Spinal cord (tissue), 10 donors: ENCODE measurements around the gene USP47. TPM values are rescaled to one million over a fixed set of nuclear protein-coding genes. Genes with fewer than 3 reads are reported as not detected.

Experiments used
- DNase-seq, 6 donors: peaks; one replicate each; pipeline versions ENCODE4 v3.0.0 to v3.0.0-alpha.2; 2013 to 2015; ENCODE audit warnings: low spot score in 6 of 6, low read depth in 4 of 6
- H3K27ac ChIP-seq: one replicate; pipeline ENCODE4 v1.5.1; 2013; ENCODE audit warnings: low read depth, low read length, control low read depth
- H3K27me3 ChIP-seq: one replicate; pipeline ENCODE4 v1.6.1; 2013; ENCODE audit warnings: low read length; ENCODE audit not compliant: control insufficient read depth, insufficient read depth
- H3K36me3 ChIP-seq: one replicate; pipeline ENCODE4 v1.6.1; 2013; ENCODE audit warnings: low read length; ENCODE audit not compliant: control insufficient read depth, insufficient read depth
- H3K4me1 ChIP-seq: one replicate; pipeline ENCODE4 v1.6.1; 2013; ENCODE audit warnings: low read length; ENCODE audit not compliant: control insufficient read depth, insufficient read depth
- H3K4me3 ChIP-seq: one replicate; pipeline ENCODE4 v1.5.1; 2013; ENCODE audit warnings: low read depth, low read length, control low read depth
- H3K9me3 ChIP-seq: one replicate; pipeline ENCODE4 v1.6.1; 2013; ENCODE audit warnings: low read length; ENCODE audit not compliant: control insufficient read depth, insufficient read depth
- WGBS: methylation state at CpG from one replicate; pipeline ENCODE4 v1.1.5; 2013; ENCODE audit warnings: missing lambda C conversion rate; ENCODE audit not compliant: insufficient coverage; 5-methylcytosine and 5-hydroxymethylcytosine counted together
- polyA plus RNA-seq, 2 donors: library from polyadenylated mRNA; unstranded; fragments of 120-200 nt; gene quantifications; one replicate each; pipeline ENCODE4 v1.2.1, GENCODE V29; 2013; ENCODE audit not compliant: insufficient read length in 2 of 2
- total RNA-seq, 2 donors: library from RNA; depleted of rRNA in 1 of 2; stranded (reverse); fragments of 120-200 nt in 1 of 2; fragments of >200 nt in 1 of 2; gene quantifications; one replicate each; pipeline versions ENCODE4 v1.2.3 to v1.2.4, GENCODE V29; 2013 to 2014
- donor health status: healthy.

Gene USP47
- total and polyA plus RNA-seq, 4 donors: 74.2 to 119 (median 90.2) TPM

- Histone ChIP-seq H3K27me3 (no peaks in the 10 kb centered on the region), H3K36me3 (peaks cover 39% of the 10 kb centered on the region), H3K9me3 (no peaks in the 10 kb centered on the region), H3K27ac (no peak overlapping the region), H3K4me3 (no peak overlapping the region), H3K4me1 (peaks cover 67% of the 10 kb centered on the region)
- WGBS: 67% methylated on average over 1 of the region's 3 CpGs
- DNase-seq: no peak
Observed at GRCh38 chr11:11980841-11981308, 139.1 kb downstream of the USP47 start.

GRCh38 chr11:11981364-11981763, 139.6 kb downstream of the USP47 start:
- no peaks in the 10 kb centered on the region for H3K9me3 ChIP-seq
- H3K4me3 ChIP-seq: no peak overlapping the region
- H3K27ac ChIP-seq: no peak overlapping the region
- 46% methylated on average over 4 of the region's 5 CpGs for WGBS
- H3K36me3 ChIP-seq: peaks cover 41% of the 10 kb centered on the region
- H3K27me3 ChIP-seq: no peaks in the 10 kb centered on the region
- H3K4me1 ChIP-seq: peaks cover 62% of the 10 kb centered on the region
- DNase-seq: no peak

GRCh38 chr11:11981840-11982239, 140.1 kb downstream of the USP47 start:
- no peak overlapping the region for H3K27ac ChIP-seq
- peaks cover 57% of the 10 kb centered on the region for H3K4me1 ChIP-seq
- peaks cover 39% of the 10 kb centered on the region for H3K36me3 ChIP-seq
- H3K9me3 ChIP-seq: no peaks in the 10 kb centered on the region
- no peak overlapping the region for H3K4me3 ChIP-seq
- no peak for DNase-seq
- 73% methylated on average over 5 of the region's 6 CpGs for WGBS
- no peaks in the 10 kb centered on the region for H3K27me3 ChIP-seq

GRCh38 chr11:11982461-11982860, 140.7 kb downstream of the USP47 start:
- Histone ChIP-seq H3K4me3 (no peak overlapping the region), H3K27me3 (no peaks in the 10 kb centered on the region), H3K9me3 (no peaks in the 10 kb centered on the region), H3K4me1 (peaks cover 51% of the 10 kb centered on the region), H3K27ac (peak overlapping the region; percentile 18), H3K36me3 (peaks cover 39% of the 10 kb centered on the region)
- no peak for DNase-seq
- WGBS: 97% methylated on average over 9 of the region's 10 CpGs

GRCh38 chr11:11982975-11983374, 141.2 kb downstream of the USP47 start:
- Histone ChIP-seq H3K4me1 (peaks cover 47% of the 10 kb centered on the region), H3K4me3 (no peak overlapping the region), H3K27ac (peak overlapping the region; percentile 18), H3K27me3 (no peaks in the 10 kb centered on the region), H3K9me3 (no peaks in the 10 kb centered on the region), H3K36me3 (peaks cover 39% of the 10 kb centered on the region)
- 83% methylated on average over 1 of the region's 2 CpGs for WGBS
- no peak for DNase-seq

- peaks cover 39% of the 10 kb centered on the region for H3K36me3 ChIP-seq
- H3K4me3 ChIP-seq: no peak overlapping the region
- DNase-seq: no peak
- peaks cover 47% of the 10 kb centered on the region for H3K4me1 ChIP-seq
- no peaks in the 10 kb centered on the region for H3K27me3 ChIP-seq
- H3K27ac ChIP-seq: no peak overlapping the region
- 70% methylated on average over 4 of the region's 5 CpGs for WGBS
- H3K9me3 ChIP-seq: no peaks in the 10 kb centered on the region
Observed at GRCh38 chr11:11983427-11983826, 141.7 kb downstream of the USP47 start.

- no peak overlapping the region for H3K4me3 ChIP-seq
- 60% methylated on average over 3 of the region's 5 CpGs for WGBS
- no peak overlapping the region for H3K27ac ChIP-seq
Observed at GRCh38 chr11:11984563-11984962, 142.8 kb downstream of the USP47 start.

GRCh38 chr11:11985016-11985715, 143.4 kb downstream of the USP47 start:
- Histone ChIP-seq H3K4me1 (peaks cover 39% of the 10 kb centered on the region), H3K27ac (no peak overlapping the region), H3K4me3 (no peak overlapping the region), H3K27me3 (no peaks in the 10 kb centered on the region), H3K36me3 (peaks cover 38% of the 10 kb centered on the region), H3K9me3 (no peaks in the 10 kb centered on the region)
- WGBS: 78% methylated on average over 5 of the region's 8 CpGs
- DNase-seq: no peak

More at GRCh38 chr11:11984563-11984962, 142.8 kb downstream of the USP47 start:
- Histone ChIP-seq H3K4me1 (peaks cover 42% of the 10 kb centered on the region), H3K36me3 (peaks cover 38% of the 10 kb centered on the region), H3K9me3 (no peaks in the 10 kb centered on the region), H3K27me3 (no peaks in the 10 kb centered on the region)
- DNase-seq: no peak

GRCh38 chr11:11985954-11986949, 144.5 kb downstream of the USP47 start:
- Histone ChIP-seq H3K27ac (no peak overlapping the region), H3K4me3 (no peak overlapping the region), H3K27me3 (no peaks in the 10 kb centered on the region), H3K9me3 (no peaks in the 10 kb centered on the region), H3K36me3 (peaks cover 38% of the 10 kb centered on the region), H3K4me1 (peaks cover 37% of the 10 kb centered on the region)
- DNase-seq: no peak
- 78% methylated on average over 5 of the region's 9 CpGs for WGBS
